D721Med (cell line): ENCODE data around the gene MYB.

ENCODE experiments used
- DNase-seq: peaks from one replicate; pipeline ENCODE4 v3.0.0; 2011; ENCODE audit warnings: low spot score; ENCODE audit not compliant: insufficient read length
- FAIRE-seq: peaks from 2 replicates; lab custom pipeline; 2011; peaks lifted over from hg19 to GRCh38; lab: Jason Lieb, UNC
- TF ChIP-seq, protein P1 (sequence below): IDR thresholded peaks from 2 replicates; pipeline ENCODE4 v1.5.1; 2012; ENCODE audit warnings: mild to moderate bottlenecking, control low read depth; ENCODE audit not compliant: insufficient read depth; ENCODE audit errors: missing control alignments

Gene MYB

DNA sequence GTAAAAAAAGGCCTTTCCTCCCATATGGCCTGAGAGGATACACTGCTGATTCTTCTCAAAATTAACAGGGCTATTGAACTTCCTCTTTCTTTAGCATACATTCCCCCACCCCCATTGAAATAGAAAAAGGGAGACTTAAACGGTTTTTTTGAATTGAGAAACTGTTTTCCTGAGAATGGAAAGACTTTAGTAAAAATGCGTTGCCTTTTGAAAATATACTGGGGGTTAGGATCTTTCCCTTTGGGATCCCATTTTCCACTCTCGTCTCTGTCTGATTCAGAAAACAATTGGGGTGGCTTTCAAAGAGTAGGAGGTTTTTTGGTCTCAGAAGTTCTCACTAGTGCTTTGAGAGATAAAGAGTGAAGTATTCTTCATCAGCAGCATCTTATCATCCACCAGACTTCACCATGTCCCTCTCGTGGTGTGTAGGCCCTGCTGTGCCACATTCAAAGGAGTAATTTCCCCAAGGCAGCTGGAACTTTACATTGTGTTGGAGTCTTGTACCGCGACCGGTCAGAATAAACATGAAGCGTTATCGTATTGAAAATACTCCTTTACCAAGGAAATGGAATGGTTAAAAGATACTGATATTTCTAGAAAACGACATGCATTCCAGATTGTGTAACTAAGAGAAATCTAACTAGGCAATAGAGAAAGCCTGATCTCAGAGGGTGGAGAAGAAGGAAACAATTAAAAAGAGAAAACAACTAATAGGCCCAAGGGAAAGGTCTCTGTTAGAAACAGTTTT lies 10.6 kb downstream of the MYB start:
- DNase-seq: no peak
- TF ChIP-seq, protein P1, sequence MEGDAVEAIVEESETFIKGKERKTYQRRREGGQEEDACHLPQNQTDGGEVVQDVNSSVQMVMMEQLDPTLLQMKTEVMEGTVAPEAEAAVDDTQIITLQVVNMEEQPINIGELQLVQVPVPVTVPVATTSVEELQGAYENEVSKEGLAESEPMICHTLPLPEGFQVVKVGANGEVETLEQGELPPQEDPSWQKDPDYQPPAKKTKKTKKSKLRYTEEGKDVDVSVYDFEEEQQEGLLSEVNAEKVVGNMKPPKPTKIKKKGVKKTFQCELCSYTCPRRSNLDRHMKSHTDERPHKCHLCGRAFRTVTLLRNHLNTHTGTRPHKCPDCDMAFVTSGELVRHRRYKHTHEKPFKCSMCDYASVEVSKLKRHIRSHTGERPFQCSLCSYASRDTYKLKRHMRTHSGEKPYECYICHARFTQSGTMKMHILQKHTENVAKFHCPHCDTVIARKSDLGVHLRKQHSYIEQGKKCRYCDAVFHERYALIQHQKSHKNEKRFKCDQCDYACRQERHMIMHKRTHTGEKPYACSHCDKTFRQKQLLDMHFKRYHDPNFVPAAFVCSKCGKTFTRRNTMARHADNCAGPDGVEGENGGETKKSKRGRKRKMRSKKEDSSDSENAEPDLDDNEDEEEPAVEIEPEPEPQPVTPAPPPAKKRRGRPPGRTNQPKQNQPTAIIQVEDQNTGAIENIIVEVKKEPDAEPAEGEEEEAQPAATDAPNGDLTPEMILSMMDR: no peak
- FAIRE-seq: no peak

DNA sequence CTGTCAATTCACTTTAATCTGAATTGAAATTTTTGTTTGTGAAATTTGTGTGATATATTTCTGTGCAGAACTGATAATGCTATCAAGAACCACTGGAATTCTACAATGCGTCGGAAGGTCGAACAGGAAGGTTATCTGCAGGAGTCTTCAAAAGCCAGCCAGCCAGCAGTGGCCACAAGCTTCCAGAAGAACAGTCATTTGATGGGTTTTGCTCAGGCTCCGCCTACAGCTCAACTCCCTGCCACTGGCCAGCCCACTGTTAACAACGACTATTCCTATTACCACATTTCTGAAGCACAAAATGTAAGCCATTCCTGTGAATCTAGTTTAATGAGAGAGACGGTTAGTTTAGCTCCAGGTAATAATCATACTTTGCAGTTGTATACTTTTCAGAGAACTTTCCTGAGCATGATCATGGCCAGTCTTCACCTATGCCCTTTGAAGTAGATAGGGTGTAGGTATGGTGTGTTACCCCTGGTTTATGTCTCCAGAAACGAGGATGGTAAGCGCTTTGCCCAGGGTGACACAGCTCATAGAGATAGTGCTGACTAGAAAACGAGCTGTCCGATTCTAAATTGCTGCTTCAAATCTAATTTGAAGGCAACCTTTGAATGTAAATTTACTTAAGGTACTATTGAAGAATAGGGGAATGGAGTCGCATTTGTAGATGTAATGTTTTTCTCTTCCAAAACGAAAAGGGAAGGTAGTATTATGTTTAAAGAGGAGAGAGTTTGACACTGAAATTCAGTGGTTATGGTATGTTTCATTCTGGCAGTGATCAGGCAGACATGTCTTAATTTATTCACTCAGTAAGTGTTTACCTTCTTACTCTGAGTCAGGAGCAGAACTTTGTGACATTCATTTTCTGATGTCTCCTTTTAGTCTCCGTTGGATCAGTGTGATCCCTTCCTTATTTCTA lies 11.4 kb downstream of the MYB start:
- DNase-seq (no peak), FAIRE-seq (no peak)
- TF ChIP-seq, protein P1: no peak

DNA sequence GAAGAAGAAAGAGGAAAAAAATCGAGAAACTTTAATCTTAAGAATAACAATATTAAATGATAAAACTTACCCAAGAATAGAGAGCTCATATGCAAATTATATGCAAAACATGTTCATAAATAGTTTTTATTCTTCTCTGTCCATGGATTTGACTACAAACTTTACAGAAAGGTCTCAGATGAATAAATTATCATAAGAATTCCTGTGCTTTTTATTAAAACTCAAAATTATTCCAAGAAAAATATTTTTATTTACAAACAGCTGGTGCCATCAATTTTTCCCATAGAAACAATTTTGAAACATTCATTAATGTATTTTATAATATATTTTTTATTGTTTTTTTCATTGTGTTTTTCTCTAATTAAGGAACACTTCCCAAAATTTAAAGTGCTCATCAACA lies 12.1 kb downstream of the MYB start:
- DNase-seq (no peak), FAIRE-seq (no peak)
- TF ChIP-seq, protein P1: no peak

DNA sequence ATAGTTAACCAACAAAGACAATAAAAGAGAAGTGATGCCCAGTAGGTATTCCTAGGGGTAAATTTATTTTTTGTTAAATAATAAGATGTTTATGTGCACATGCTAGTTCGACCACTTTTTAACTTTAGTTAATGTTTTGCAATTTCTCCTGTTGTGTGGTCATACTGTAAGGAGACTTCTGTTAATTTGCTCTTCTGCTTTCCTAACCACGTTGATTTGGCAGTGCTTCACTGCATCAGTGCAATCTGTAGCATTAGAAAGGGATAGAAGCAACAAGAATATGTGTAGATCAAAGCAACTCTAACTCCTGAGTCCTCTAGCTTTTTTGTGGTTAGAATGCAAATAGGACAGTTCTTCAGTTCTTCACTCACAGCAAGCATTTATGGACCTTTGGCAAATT lies 13.9 kb downstream of the MYB start:
- DNase-seq: no peak
- TF ChIP-seq, protein P1: no peak
- no peak for FAIRE-seq

DNA sequence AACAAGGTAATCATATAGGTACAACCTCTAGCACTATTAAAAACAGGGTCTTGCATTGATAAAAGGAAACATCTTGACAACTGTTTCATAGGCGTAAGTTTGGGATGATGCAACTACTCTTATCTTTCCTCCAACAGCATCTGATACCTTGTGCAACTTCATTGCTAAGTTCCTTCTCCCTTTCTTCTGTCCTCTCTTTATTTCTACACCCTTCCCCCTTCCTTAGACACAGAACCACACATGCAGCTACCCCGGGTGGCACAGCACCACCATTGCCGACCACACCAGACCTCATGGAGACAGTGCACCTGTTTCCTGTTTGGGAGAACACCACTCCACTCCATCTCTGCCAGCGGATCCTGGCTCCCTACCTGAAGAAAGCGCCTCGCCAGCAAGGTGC lies 14.4 kb downstream of the MYB start:
- no peak for FAIRE-seq
- TF ChIP-seq, protein P1: no peak
- DNase-seq: no peak

DNA sequence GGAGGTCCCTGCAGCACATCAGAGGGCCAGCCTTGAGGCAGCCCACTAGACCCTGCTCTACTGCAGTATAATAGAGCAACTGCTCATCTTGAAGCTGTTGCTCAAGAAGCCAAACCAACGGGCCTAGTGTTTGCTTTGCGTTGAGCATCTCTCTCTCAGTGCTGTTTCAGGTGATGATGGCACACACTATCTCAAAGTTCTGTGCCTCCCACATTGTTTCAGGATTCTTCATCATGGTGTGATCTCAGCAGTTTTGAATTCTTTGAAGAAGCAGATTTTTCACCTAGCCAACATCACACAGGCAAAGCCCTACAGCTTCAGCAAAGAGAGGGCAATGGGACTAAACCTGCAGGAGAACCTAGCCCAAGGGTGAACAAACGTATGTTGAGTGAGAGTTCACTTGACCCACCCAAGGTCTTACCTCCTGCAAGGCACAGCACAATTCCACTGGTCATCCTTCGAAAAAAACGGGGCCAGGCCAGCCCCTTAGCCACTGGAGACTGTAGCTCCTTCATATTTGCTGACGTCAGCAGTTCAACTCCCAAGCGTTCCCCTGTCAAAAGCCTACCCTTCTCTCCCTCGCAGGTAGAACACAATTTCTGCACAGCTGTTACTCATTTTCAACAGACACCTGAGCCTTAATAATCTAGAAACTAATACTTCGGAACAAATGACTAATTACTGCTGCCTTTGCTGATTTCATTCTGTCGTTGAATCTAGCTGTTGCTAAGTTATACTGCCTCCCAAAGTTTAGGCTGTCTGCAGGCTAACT lies 15.8 kb downstream of the MYB start:
- DNase-seq (no peak), FAIRE-seq (no peak)
- TF ChIP-seq, protein P1: no peak
